BJ (cell line): ENCODE results near the gene SRP9. TPM values are rescaled to one million over a fixed set of nuclear protein-coding genes. Genes with fewer than 3 reads are reported as not detected.

Source experiments
- CTCF ChIA-PET: fragments of 350-600 bp; formaldehyde crosslinking; extraction: SDS; loops from one replicate; lab custom pipeline; 2021; ENCODE audit warnings: antibody characterized with exemption, inconsistent platforms; lab: Yijun Ruan, JAX
- POLR2A ChIA-PET: fragments of 300-600 bp; sonication (Branson Sonifier 250); formaldehyde crosslinking; extraction: SDS; loops from one replicate; lab custom pipeline; 2021; ENCODE audit warnings: antibody characterized with exemption; lab: Charles Lee
- DNase-seq: peaks from one replicate; pipeline ENCODE4 v3.0.0-alpha.2; 2011; ENCODE audit warnings: low read depth
- H3K27me3 ChIP-seq: 2 replicates; pipeline ENCODE4 v1.6.0; 2011; ENCODE audit warnings: low read length; ENCODE audit not compliant: control insufficient read depth, insufficient read depth
- H3K36me3 ChIP-seq: 2 replicates; pipeline ENCODE4 v1.5.1; 2011; ENCODE audit warnings: low read length; ENCODE audit not compliant: control insufficient read depth, insufficient read depth
- H3K4me3 ChIP-seq: 2 replicates; pipeline ENCODE4 v1.5.1; 2011; ENCODE audit warnings: low read depth, mild to moderate bottlenecking, control low read depth, low read length
- polyA plus RNA-seq: library from polyadenylated mRNA; depleted of rRNA; stranded (reverse); fragments of >200 nt; gene quantifications from 2 replicates; pipeline ENCODE4 v1.2.3, GENCODE V29; 2011
- TF ChIP-seq, protein P1 (sequence below): IDR thresholded peaks from 2 replicates; pipeline ENCODE4 v1.5.1; 2011; ENCODE audit warnings: low read depth, mild to moderate bottlenecking, control low read depth, inconsistent platforms, low read length, moderate library complexity; ENCODE audit not compliant: insufficient read depth

SRP9 gene
- polyA plus RNA-seq, 1 experiment = 250 TPM

- TF ChIP-seq, protein P1, sequence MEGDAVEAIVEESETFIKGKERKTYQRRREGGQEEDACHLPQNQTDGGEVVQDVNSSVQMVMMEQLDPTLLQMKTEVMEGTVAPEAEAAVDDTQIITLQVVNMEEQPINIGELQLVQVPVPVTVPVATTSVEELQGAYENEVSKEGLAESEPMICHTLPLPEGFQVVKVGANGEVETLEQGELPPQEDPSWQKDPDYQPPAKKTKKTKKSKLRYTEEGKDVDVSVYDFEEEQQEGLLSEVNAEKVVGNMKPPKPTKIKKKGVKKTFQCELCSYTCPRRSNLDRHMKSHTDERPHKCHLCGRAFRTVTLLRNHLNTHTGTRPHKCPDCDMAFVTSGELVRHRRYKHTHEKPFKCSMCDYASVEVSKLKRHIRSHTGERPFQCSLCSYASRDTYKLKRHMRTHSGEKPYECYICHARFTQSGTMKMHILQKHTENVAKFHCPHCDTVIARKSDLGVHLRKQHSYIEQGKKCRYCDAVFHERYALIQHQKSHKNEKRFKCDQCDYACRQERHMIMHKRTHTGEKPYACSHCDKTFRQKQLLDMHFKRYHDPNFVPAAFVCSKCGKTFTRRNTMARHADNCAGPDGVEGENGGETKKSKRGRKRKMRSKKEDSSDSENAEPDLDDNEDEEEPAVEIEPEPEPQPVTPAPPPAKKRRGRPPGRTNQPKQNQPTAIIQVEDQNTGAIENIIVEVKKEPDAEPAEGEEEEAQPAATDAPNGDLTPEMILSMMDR = no peak
- no peak for DNase-seq
- no peaks in the 10 kb centered on the region for H3K27me3 ChIP-seq
- H3K4me3 ChIP-seq = no peak overlapping the region
- CTCF ChIA-PET = interaction anchor here (1.2 to 3.6 kb wide), 3 partner anchors 10 to 288 kb away, joined by 3 to 20 read pairs (median 3); no protein-coding TSS in a partner anchor
- POLR2A ChIA-PET = no interaction called here
- H3K36me3 ChIP-seq = no peaks in the 10 kb centered on the region
These were observed 15.2 kb upstream of the SRP9 start for GRCh38 chr1:225762444-225762843.

GRCh38 chr1:225763716-225764548, 13.7 kb upstream of the SRP9 start:
- POLR2A ChIA-PET = interaction anchor here (0.5 kb wide), 1 partner anchor 255 kb away, joined by 3 read pairs; no protein-coding TSS in a partner anchor
- H3K36me3 ChIP-seq = no peaks in the 10 kb centered on the region
- CTCF ChIA-PET = interaction anchor here (0.7 to 10.5 kb wide), 4 partner anchors 8 to 286 kb away, joined by 3 to 231 read pairs (median 12); no protein-coding TSS in a partner anchor
- H3K27me3 ChIP-seq = no peaks in the 10 kb centered on the region
- TF ChIP-seq, protein P1 = no peak
- H3K4me3 ChIP-seq = no peak overlapping the region
- DNase-seq = no peak

GRCh38 chr1:225765982-225766674, 11.5 kb upstream of the SRP9 start:
- no peak for DNase-seq
- Histone ChIP-seq H3K27me3 (no peaks in the 10 kb centered on the region), H3K36me3 (no peaks in the 10 kb centered on the region), H3K4me3 (no peak overlapping the region)
- POLR2A ChIA-PET = no interaction called here
- TF ChIP-seq, protein P1 = no peak
- CTCF ChIA-PET = interaction anchor here (1.2 to 10.5 kb wide), 3 partner anchors 11 to 288 kb away, joined by 4 to 231 read pairs (median 10); partner anchors contain the start of gene SRP9

- H3K36me3 ChIP-seq = no peaks in the 10 kb centered on the region
- POLR2A ChIA-PET = interaction anchor here (0.6 kb wide), 1 partner anchor 220 kb away, joined by 4 read pairs; no protein-coding TSS in a partner anchor
- no peaks in the 10 kb centered on the region for H3K27me3 ChIP-seq
- TF ChIP-seq, protein P1 = no peak
- CTCF ChIA-PET = interaction anchor here (1.2 to 10.5 kb wide), 7 partner anchors 10 to 289 kb away, joined by 3 to 231 read pairs (median 4); partner anchors contain the start of genes SRP9 and TMEM63A
- no peak overlapping the region for H3K4me3 ChIP-seq
- peak; percentile 69 for DNase-seq
These were observed 10.5 kb upstream of the SRP9 start for GRCh38 chr1:225766967-225767633.
